ENCODE data around the gene CCR3. TPM values are rescaled to one million over a fixed set of nuclear protein-coding genes. Genes with fewer than 3 reads are reported as not detected.

Gene CCR3
- total and polyA plus RNA-seq, 9 of the 15 experiments (the other 6 are each of a cell fraction or from before 2014, with no cell fraction given): not detected

GRCh38 chr3:46228260-46229242, 13.7 kb upstream of the CCR3 start (continued):
- no peak for TF ChIP-seq DMBX1 (CRISPR knock-in tag; IDR thresholded peaks at IDR 0.05; ENCODE audit: borderline replicate concordance)
- TF ChIP-seq MYNN (IDR thresholded peaks at IDR 0.05): no peak
- TF ChIP-seq MYNN (CRISPR knock-in tag; IDR thresholded peaks at IDR 0.05): no peak
- TF ChIP-seq, protein P1, sequence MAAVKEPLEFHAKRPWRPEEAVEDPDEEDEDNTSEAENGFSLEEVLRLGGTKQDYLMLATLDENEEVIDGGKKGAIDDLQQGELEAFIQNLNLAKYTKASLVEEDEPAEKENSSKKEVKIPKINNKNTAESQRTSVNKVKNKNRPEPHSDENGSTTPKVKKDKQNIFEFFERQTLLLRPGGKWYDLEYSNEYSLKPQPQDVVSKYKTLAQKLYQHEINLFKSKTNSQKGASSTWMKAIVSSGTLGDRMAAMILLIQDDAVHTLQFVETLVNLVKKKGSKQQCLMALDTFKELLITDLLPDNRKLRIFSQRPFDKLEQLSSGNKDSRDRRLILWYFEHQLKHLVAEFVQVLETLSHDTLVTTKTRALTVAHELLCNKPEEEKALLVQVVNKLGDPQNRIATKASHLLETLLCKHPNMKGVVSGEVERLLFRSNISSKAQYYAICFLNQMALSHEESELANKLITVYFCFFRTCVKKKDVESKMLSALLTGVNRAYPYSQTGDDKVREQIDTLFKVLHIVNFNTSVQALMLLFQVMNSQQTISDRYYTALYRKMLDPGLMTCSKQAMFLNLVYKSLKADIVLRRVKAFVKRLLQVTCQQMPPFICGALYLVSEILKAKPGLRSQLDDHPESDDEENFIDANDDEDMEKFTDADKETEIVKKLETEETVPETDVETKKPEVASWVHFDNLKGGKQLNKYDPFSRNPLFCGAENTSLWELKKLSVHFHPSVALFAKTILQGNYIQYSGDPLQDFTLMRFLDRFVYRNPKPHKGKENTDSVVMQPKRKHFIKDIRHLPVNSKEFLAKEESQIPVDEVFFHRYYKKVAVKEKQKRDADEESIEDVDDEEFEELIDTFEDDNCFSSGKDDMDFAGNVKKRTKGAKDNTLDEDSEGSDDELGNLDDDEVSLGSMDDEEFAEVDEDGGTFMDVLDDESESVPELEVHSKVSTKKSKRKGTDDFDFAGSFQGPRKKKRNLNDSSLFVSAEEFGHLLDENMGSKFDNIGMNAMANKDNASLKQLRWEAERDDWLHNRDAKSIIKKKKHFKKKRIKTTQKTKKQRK (IDR thresholded peaks at IDR 0.05; ENCODE audit: borderline replicate concordance, low read depth, low read length): no peak
- no peak for TF ChIP-seq ZNF778 (CRISPR knock-in tag; IDR thresholded peaks at IDR 0.05)
- peak; percentile 78 for TF ChIP-seq CBFA2T3 (IDR thresholded peaks at IDR 0.05)
- no peak for TF ChIP-seq CEBPG (CRISPR knock-in tag; IDR thresholded peaks at IDR 0.05)
- TF ChIP-seq CEBPG (tag; conservative IDR thresholded peaks at IDR 0.05 in 1 of 2, IDR thresholded peaks at IDR 0.05 in 1 of 2): 0 out of 4 replicates have a peak, but pooled peaks of 1 of the 2 experiments have one; percentile 16
- TF ChIP-seq E2F8 (IDR thresholded peaks at IDR 0.05; ENCODE audit: low read depth, partially characterized antibody): no peak
- TF ChIP-seq EGR1 (conservative IDR thresholded peaks at IDR 0.05): no peak
- no peak for TF ChIP-seq E2F6 (IDR thresholded peaks at IDR 0.05; ENCODE audit: borderline replicate concordance in 1 of 2, extremely low read depth in 1 of 2, insufficient read depth in 1 of 2, insufficient read length in 1 of 2, low read depth in 1 of 2, low read length in 1 of 2, poor library complexity in 1 of 2, severe bottlenecking in 1 of 2)
- no peak for TF ChIP-seq ZKSCAN8 (CRISPR knock-in tag; IDR thresholded peaks at IDR 0.05)
- TF ChIP-seq POLR2AphosphoS2 (IDR thresholded peaks at IDR 0.05; ENCODE audit: low read length): no peak
- TF ChIP-seq, protein P2, sequence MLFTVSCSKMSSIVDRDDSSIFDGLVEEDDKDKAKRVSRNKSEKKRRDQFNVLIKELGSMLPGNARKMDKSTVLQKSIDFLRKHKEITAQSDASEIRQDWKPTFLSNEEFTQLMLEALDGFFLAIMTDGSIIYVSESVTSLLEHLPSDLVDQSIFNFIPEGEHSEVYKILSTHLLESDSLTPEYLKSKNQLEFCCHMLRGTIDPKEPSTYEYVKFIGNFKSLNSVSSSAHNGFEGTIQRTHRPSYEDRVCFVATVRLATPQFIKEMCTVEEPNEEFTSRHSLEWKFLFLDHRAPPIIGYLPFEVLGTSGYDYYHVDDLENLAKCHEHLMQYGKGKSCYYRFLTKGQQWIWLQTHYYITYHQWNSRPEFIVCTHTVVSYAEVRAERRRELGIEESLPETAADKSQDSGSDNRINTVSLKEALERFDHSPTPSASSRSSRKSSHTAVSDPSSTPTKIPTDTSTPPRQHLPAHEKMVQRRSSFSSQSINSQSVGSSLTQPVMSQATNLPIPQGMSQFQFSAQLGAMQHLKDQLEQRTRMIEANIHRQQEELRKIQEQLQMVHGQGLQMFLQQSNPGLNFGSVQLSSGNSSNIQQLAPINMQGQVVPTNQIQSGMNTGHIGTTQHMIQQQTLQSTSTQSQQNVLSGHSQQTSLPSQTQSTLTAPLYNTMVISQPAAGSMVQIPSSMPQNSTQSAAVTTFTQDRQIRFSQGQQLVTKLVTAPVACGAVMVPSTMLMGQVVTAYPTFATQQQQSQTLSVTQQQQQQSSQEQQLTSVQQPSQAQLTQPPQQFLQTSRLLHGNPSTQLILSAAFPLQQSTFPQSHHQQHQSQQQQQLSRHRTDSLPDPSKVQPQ (CRISPR knock-in tag; IDR thresholded peaks at IDR 0.05; ENCODE audit: borderline replicate concordance): no peak
- no peak for TF ChIP-seq ZSCAN32 (CRISPR knock-in tag; IDR thresholded peaks at IDR 0.05)
- peak; percentile 56; the same call in 1 of the 2 replicates for TF ChIP-seq SMAD3 (CRISPR knock-in tag; conservative IDR thresholded peaks at IDR 0.05)

Data from K562 (cell line).